GM21529 (cell line): ENCODE data around the gene NTM.

Source experiments
- ATAC-seq: cut with Tn5 transposase; IDR thresholded peaks from one replicate; pipeline ENCODE4 v1.9.1; 2021; ENCODE audit not compliant: unreplicated experiment

NTM gene

DNA sequence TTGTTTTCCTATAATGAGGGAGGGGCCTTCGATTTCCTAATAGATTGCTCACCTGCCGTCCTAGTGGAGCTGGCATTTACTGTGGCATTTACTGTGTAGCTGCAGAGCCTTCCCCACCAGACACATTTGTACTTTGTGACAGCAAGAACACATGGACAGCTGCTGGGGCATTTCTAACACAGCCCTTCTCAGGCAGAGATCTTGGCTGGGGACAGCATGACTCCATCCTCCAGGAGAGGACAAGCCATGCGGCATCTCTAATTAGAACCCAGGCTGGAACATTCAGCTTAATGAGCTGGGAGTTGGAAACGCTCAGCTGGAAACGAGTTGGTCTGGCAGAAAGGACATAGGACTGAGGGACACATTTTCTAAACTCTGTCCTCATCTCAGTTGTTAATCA, 887.5 kb downstream of the NTM start:
- no peak for ATAC-seq

- ATAC-seq: no peak
These were observed 888.5 kb downstream of the NTM start for GRCh38 chr11:132258875-132259274.

DNA sequence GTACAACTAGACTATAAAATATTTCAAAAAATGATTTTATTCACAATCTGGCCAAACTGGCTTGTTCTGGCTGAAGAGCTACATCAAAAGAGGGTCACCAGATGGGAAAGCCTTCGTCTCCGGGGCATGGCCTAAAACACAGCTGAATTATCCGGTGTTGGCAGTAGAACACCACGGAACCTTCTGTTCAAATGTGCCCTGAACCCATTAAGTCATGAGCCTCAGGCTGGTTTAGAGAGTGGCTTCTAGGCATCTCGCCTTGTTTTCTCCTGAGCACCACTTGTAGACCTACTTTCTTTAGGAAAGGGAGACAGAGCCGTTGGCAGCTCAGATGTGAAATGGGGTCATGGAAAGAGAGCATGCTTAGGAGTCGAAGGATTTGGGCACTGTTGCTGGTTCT, 890.2 kb downstream of the NTM start:
- no peak for ATAC-seq

DNA sequence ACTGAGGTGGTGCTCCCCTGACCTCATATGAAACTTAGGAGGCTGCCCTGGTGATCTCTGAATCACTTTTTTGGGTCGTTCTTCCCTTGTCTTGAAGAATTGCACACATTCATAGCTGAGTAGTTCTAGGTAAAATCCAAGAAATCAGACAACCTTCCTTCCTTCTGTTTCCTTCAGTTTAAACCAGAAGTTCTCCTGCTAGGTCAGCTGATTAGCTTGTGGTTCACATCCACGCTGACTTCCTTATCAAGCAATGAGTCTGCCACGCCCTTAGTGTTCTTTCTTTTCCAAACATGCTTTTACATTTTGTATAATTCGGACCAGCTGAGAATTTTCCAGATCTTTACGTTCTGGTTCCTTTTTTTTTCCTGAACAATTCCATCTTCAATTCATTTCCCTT, 892.8 kb downstream of the NTM start:
- no peak for ATAC-seq

- no peak for ATAC-seq
These were observed 893.5 kb downstream of the NTM start for GRCh38 chr11:132263875-132264274.

GRCh38 chr11:132264616-132265015, 894.2 kb downstream of the NTM start:
- ATAC-seq: no peak

DNA sequence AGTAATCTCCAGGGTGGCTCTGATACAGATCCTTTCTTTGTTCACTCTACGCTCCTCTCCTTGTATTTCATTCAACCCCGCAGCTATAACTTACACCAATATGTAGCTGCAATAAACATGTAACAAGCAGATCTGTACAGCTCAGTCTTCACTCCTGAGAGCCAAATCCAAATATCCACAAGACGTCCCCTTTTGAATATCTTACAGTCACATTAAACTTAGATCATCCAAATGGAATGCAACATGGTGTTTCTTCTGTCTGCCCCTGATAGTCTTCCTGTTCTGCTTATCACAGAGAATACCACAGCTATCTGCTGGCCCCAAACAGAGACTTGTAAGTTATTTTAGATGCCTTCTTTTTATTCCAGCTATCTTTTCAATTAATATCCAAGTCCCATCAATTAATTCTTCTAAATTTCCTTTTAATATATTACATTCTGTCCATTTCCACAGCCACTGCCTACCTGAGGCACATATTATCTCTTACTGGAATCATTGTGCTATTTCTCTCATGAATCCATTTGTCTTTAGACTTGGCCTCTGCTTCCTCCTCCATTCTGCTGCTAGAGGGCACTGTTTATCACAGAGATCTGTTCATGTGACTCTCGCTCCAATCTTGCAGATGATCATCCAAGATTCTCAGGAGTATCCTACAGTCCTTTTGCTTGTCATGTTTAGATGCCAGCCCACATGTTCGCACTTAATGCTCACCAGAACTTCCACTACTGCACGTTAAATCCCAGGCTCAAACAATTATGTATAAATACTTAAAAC, 908.6 kb downstream of the NTM start:
- ATAC-seq: no peak

GRCh38 chr11:132284048-132284447, 913.6 kb downstream of the NTM start:
- ATAC-seq: no peak

DNA sequence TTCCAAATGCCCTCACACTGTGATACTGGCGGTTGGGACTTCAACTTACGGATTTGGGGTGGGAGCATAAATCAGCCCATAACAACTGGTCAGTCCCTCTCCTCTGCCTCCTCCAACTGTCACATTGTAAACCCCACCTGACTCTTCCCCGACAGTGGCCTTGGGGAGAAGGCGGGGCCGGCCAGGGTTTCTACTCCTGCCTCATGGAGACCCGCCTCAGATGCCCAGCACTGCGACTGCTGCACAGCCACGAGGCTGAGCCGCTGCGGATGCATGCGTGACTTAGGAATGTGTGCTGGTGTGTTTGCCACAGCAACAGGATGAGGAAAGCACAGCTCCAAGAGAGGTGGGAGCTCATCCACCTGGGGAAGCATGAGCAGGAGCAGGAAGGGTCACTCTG, 914.2 kb downstream of the NTM start:
- ATAC-seq: no peak

- ATAC-seq: no peak
These were observed 915.2 kb downstream of the NTM start for GRCh38 chr11:132285631-132286030.

DNA sequence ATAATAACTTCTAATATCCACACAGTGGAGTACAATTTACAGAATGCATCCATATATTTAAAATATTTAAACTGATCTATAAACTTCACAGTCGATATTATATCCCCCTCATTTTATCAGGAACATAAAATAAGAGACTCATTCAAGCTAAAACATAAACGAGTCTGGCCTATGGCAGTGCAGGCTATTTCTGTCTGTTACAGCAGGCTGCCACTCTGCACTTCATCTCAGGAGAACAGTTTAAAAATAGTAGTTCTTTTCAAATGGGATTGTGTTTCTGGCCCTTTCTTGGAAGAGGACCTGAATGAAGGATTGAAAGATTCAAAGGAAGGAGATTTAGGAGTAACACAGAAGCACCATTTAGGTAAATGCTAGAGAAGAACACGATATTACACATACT, 915.7 kb downstream of the NTM start:
- ATAC-seq: no peak

DNA sequence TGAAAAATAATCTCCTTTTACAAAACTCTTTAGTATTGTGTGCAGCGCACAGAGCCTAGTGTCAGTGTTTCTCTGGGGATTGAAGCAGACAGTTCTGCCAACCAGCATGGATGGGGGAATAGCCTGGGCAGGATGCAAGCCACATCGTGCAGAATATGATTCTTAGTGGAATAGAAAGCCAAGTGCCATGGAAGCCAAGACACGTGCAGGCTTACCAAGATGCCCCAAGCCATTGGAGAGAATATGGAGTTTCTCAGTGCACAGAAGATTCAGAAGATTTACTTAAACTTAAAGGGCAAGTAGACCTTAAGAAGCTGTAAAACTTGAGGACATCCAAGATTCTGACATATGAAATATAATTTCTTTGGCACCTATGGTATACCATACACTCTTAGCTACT, 917.6 kb downstream of the NTM start:
- ATAC-seq: no peak

DNA sequence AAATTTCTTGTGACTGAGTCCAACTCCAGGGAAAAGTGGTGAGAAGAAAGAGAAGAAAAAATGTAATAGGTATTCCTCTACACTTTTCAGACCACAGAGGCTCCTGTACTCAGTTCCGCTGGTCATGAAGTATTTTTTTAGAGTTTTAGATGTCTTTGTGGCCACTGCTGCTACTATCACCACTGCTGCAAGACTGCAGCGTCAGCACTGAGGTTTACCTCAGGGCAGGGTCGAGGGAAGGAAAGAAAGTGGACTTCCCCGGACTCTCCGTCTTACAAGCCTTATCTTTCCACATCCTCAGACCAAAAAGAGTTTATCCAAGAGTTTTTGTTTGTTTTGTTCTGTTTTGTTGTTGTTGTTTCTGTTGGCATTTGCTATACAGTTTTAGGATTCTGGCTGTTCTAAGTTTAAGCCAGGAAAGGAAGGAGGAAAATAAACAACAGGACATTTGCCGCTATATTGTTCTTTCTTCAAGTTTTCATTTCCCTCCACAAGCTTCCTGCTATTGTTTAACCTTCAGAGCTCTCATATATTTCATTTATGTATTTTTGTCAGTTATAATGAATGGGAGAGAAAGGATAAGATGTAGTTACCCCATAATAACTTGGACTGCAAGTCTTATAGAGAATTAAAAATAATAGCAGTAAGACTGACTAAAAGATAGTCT, 919.3 kb downstream of the NTM start:
- no peak for ATAC-seq

- no peak for ATAC-seq
These were observed 923.2 kb downstream of the NTM start for GRCh38 chr11:132293586-132293985.

DNA sequence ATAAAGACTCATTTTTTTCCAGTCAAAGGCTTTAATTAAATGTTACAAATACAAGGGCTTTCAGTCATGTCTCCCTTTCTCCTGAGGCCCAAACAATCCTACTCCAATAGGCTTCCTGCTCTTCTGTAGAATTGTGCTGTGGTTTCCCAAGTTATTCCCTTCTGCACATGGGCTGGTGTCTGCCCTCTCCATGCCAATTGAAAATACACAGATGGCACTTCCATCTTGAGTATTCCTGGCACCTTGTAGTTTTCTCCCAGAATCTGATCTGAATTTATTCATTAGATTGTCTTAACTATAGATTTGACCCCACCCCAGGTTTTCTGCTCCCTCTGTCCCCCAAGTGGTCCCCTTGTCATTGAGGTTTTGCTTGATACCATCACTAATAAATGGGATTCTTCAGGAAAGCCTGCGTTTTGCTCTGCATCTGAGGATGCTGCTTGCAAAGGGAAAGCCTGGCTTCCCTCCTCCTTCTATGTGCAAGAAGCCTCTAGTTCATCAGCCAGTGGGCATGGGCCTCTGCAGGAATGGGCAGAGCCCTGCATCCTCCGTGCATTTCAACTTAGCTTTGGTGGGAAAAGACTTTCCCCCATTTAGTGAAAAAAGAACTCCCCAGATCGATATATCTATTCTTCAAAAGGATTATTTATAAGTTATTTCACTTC, 926.7 kb downstream of the NTM start:
- no peak for ATAC-seq

- ATAC-seq: no peak
These were observed 927.9 kb downstream of the NTM start for GRCh38 chr11:132298357-132298756.

DNA sequence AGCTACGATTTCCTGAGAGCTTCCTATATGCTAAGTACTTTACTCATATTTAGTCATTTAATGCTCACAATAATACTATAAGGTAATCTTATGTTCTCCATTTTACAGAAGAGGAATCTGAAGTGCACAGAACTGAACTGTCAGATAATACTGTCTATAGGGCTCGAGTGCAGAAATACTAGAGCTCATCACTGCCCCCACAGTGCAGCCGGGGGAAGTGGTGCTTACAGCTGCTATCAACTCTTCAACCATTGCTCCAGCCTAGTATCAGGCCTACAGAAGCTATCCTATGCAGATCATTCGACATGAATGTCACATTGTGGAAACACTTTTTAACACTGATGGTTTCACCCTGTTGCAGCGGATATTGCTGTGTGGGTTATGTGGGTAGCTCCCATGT, 929.9 kb downstream of the NTM start:
- ATAC-seq: no peak

- ATAC-seq: no peak
These were observed 931.0 kb downstream of the NTM start for GRCh38 chr11:132301465-132301864.

- ATAC-seq: no peak
These were observed 931.5 kb downstream of the NTM start for GRCh38 chr11:132301900-132302299.

DNA sequence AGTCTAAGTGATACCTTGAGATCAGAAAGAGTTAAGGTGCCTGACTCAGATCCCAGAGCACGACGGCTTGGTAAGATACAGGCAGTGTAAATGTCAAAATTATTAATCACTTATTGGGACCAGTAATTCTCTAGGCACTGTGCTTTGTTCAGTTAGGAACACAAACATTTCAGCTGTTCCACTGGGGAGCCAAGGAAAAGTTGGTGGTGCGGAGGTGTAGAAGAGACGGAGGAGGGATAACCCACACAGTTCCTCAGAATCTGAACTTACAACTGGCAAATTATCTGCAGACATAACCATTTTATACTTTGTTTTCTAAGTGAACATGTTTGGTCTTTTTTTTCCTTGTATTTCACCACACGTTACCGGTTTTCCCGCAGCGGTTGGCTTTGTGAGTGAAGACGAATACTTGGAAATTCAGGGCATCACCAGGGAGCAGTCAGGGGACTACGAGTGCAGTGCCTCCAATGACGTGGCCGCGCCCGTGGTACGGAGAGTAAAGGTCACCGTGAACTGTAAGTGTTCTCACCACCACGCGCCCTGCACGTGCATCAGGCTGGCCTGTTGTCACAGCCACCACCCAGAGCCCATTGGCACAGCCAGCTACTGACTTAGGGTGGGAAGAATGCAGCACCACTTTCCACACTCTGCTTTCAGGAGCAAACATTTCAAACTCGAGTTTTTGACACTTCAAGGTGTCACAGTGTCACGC, 937.0 kb downstream of the NTM start:
- ATAC-seq: no peak
